ENCODE measurements around the gene CWC22. TPM values are rescaled to one million over a fixed set of nuclear protein-coding genes. Genes with fewer than 3 reads are reported as not detected.

Gene CWC22
- total and polyA plus RNA-seq, 7 donors, result 7.2 to 29.9 (median 20.5) TPM

DNA sequence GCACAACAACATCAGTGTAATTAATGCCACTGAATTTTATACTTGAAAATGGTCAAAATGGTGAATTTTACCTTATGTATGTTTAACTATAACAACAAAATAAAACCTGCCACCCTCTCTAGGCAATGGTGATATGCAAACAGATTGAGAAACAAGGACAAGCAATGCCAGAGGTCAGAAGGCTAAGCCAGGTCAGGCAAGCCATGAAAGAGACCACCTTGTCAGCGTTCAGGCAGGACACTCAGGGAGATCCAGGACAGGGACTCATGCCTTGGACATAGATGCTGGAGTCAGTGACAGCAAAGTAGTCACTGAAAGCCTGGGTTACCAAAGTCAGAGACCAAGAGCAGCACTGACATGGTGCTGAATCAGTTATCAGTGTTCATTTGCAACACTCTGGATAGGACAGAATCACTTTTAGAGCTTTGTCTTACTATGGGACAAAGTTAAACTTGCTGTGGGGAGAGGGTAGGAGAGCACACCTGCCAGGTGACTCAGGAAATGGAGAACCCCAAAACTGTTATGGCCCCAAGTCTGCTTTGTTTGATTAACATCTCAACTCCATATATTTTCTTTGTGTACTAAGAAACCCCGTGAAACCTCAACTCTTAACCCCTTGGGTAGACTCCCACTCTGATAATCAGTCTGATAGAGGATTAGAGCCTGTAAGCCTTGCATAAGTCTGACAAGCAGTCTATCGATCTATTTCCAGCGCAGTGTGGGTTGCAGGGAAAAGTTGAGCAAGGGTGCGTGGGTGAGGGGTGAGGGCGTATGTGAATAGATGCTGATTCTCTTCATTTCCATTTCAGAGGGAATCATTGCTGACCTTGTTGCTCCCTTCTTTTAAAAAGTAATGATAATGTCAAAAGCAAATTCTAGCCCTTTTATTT, 97.0 kb downstream of the CWC22 start:
- intact Hi-C loops (cut with DNase I), result no loop called here
- H3K4me3 ChIP-seq, result no peak overlapping the region
- H3K27me3 ChIP-seq, result no peaks in the 10 kb centered on the region
- no peak for TF ChIP-seq EP300 (IDR thresholded peaks at IDR 0.05)
- TF ChIP-seq POLR2A (IDR thresholded peaks at IDR 0.05), result no peak
- TF ChIP-seq POLR2AphosphoS5 (IDR thresholded peaks at IDR 0.05), result no peak
- H3K4me1 ChIP-seq, result no peaks in the 10 kb centered on the region
- 77 to 80% methylated on average over 6 of the region's 6 CpGs for WGBS, 2 donors
- no peak overlapping the region for H3K27ac ChIP-seq
- no peaks in the 10 kb centered on the region for H3K9me3 ChIP-seq
- no peaks in the 10 kb centered on the region for H3K36me3 ChIP-seq
- DNase-seq, result no peak

DNA sequence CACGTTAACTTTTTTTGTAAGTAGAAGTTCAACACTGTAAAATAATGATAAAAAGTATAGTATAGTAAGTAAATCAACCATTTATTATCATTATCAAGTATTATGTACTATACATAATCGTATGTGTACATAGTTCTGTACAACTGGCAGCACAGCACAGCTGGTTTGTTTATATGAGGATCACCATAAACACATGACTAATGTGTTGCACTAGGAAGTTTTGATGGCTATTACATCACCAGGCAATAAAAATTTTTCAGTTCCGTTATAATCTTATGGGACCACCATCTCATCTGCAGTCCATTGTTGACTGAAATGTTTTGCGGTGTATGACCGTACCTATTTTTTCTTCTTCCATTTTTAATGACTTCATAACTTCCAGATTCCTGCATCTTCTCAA, 106.4 kb downstream of the CWC22 start:
- H3K9me3 ChIP-seq, result peaks cover 0 to 4% (median 0%) of the 10 kb centered on the region in 4 donors
- TF ChIP-seq POLR2AphosphoS5 (IDR thresholded peaks at IDR 0.05), result no peak
- H3K4me1 ChIP-seq, result no peaks in the 10 kb centered on the region
- no peak overlapping the region for H3K4me3 ChIP-seq
- H3K27me3 ChIP-seq, result no peaks in the 10 kb centered on the region
- no peak overlapping the region for H3K27ac ChIP-seq
- 46 to 65% methylated on average over 5 of the region's 5 CpGs for WGBS, 2 donors
- DNase-seq, result no peak
- intact Hi-C loops (cut with DNase I), result no loop called here
- no peaks in the 10 kb centered on the region for H3K36me3 ChIP-seq

DNA sequence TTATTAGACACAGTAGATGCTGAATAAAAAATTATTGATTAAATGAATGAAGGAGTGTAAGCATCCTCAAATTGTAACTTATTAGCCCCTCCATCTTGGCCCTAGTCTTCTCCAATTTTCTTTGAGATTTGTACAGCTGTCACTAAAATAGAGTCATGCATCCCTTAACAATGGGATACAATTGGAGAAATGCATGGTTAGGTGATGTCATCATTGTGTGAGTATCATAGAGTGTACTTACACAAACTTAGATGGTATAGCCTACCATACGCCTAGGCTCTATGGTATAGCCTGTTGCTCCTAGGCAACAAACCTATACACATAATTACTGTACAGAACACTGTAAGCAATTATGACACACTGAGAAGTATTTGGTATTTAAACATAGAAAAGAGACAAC, 107.4 kb downstream of the CWC22 start:
- WGBS, 2 donors, result 92 to 97% methylated on average over 1 of the region's 1 CpG

DNA sequence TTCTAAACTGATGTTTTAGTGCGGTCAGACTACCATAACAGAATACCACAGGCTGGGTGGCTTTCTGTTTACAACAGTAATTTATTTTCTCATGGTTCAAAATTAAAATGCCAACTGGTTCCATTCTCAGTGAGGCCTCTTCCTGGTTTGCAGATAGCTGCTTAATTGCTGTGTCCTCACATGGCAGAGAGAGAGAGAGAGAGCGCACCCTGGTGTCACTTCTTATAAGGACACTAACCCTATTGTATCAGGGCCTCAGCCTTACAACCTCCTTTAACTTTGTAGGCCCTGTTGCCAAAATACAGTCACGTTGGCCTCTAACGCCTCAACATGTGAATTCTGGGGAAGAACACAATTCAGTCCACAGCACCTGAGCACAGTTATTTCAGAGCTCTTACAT, 108.2 kb downstream of the CWC22 start:
- Histone ChIP-seq H3K9me3 (peaks cover 0 to 4% (median 0%) of the 10 kb centered on the region in 4 donors), H3K4me3 (no peak overlapping the region), H3K4me1 (no peaks in the 10 kb centered on the region), H3K36me3 (no peaks in the 10 kb centered on the region), H3K27ac (no peak overlapping the region), H3K27me3 (no peaks in the 10 kb centered on the region)
- DNase-seq, result no peak
- intact Hi-C loops (cut with DNase I), result no loop called here
- no peak for TF ChIP-seq POLR2AphosphoS5 (IDR thresholded peaks at IDR 0.05)
- no peak for TF ChIP-seq EP300 (IDR thresholded peaks at IDR 0.05)
- TF ChIP-seq POLR2A (IDR thresholded peaks at IDR 0.05), result no peak
- no peak for TF ChIP-seq CTCF (IDR thresholded peaks at IDR 0.05)
- WGBS, 2 donors, result 83 to 89% methylated on average over 4 of the region's 4 CpGs

More for the DNA sequence above, 107.4 kb downstream of the CWC22 start:
- intact Hi-C loops (cut with DNase I), result no loop called here
- TF ChIP-seq POLR2AphosphoS5 (IDR thresholded peaks at IDR 0.05) (no peak), POLR2A (IDR thresholded peaks at IDR 0.05) (no peak), CTCF (IDR thresholded peaks at IDR 0.05) (no peak), EP300 (IDR thresholded peaks at IDR 0.05) (no peak)
- Histone ChIP-seq H3K27me3 (no peaks in the 10 kb centered on the region), H3K9me3 (peaks cover 0 to 4% (median 0%) of the 10 kb centered on the region in 4 donors), H3K4me3 (no peak overlapping the region), H3K4me1 (no peaks in the 10 kb centered on the region), H3K36me3 (no peaks in the 10 kb centered on the region), H3K27ac (no peak overlapping the region)
- DNase-seq, result no peak

Small RNA genes within 50 kb of the gene (small RNA-seq; reads per million reads assigned to genes)
- 0 reads per million in 3 donors for gene RF00416

Other genes with a start within 250 kb of the CWC22 start
- 1 to 10 TPM; 2.2 to 5.6 (median 3.0) TPM for gene ZNF385B, start 145.7 kb downstream of the CWC22 start, total RNA-seq
- gene ZNF385B, start 145.7 kb downstream of the CWC22 start, polyA plus RNA-seq, result 1 to 10 TPM in 1 of 3 donors, under 1 TPM in 1, not detected in 1; 0.35 to 3.6 TPM